GM21423 (cell line): ENCODE results near the gene TEX38.
"Not testable (repeated sequence)": the region's sequence is repeated elsewhere in the genome, so short reads cannot be mapped to it uniquely, and the experiment has no call there.

ENCODE experiments used
- ATAC-seq: cut with Tn5 transposase; IDR thresholded peaks from one replicate; pipeline ENCODE4 v1.9.1; 2021; ENCODE audit warnings: mild to moderate bottlenecking, moderate library complexity; ENCODE audit not compliant: unreplicated experiment

Gene TEX38

DNA sequence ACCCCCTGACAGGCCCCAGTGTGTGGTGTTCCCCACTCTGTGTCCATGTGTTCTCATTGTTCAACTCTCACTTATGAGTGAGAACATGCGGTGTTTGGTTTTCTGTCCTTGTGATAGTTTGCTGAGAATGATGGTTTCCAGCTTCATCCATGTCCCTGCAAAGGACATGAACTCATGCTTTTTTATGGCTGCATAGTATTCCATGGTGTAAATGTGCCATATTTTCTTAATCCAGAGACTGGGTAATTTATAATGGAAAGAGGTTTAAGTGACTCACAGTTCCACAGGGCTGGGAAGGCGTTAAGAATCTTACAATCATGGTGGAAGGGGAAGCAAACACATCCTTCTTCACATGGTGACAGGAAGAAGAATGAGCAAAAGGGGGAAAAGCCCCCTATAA lies 17.0 kb upstream of the TEX38 start:
- ATAC-seq: not testable (repeated sequence)

DNA sequence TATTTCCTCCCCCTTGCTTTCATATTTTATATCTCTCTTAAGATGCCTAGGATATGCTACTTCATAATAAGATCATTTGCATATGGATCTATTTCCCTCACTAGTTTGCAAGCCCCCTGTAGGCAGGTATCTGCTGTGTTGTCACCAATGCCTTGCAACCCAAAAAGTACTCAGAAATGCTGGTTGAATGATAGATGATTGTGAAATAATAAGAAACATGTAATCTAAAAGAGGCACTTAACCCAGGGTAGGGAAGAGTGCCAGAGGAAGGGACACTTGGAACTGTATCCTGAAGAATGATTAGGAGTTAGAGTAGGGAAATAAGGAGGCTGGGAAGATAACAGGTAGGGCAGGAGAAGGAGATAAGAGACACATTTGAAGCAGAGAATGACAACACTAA lies 15.8 kb upstream of the TEX38 start:
- ATAC-seq: no peak

DNA sequence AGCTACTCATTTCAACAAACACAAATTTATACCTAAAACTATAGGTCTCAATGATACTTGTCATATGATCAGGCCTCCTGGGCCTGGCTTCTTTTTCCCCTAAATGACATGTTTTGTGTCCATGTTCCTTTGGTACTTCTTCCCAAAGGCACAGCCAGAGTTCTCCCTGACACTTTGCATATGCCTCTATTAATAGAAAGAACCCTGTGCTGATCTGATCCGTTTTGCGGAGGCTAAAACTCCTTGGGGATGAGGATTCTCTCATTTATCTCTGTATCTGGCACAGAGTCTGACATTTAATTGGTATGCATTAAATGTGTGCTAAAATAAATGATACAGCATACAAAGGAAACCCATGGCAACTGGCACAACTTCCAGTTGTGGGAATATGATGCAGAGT lies 15.0 kb upstream of the TEX38 start:
- ATAC-seq: no peak

DNA sequence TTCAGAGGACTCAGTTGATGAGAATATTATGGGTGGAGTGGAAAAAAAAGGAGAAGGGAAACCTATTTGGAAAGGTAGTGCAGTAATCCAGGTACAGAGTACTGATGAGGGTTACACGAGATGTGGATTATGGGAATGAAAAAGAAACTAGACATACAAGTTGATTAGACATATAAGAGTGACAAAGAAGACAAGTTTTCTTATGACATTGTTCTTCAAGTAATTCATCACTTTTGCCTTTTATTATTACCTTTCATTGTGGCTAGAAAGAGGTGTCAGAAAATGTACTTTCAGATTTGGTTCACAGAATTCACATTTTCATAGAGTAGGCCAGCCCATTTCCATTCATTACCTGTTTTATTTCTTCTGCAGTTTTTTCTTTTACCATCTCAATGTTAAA lies 13.9 kb upstream of the TEX38 start:
- no peak for ATAC-seq

DNA sequence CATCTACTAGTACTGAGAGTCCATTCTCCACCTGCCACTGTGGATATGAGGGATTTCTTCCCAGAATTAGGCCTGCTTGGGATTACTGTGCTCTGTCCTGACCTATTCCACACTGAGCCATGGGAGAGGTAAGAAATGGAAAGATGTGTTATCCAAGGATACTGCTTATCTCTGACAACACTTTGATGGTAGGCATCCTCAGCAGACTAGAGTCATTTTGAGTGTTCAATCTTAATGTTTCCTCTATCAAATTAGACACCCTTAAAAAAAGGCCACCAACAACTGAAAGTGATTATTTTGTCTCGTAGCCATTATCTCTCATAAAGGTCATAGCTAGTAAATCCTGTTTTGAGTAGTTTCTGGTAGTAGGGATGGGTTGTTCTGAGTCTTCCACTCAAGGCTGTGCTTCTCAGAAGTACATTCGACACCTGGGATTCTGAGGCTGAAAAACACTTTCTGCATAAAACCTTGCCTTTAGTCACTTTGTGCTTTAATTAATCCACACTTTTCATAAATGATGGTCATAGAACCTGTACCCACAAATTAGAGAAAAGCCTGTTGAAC lies 12.3 kb upstream of the TEX38 start:
- no peak for ATAC-seq

DNA sequence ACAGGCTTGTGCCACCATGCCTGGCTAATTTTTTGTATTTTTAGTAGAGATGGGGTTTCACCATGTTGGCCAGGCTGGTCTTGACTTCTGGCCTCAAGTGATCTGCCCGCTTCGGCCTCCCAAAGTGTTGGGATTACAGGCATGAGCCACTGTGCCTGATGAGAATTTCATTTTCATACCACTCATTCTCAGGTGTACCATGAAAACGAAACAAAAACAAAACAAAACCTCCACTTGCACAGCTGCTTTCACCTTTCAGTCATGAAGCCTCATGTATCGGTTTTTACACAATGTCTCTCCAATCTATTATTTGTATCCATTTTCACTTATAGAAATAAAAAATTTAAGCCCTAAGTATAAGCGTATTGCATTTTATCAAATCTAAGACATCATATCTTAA lies 11.5 kb upstream of the TEX38 start:
- ATAC-seq: peak; percentile 90

DNA sequence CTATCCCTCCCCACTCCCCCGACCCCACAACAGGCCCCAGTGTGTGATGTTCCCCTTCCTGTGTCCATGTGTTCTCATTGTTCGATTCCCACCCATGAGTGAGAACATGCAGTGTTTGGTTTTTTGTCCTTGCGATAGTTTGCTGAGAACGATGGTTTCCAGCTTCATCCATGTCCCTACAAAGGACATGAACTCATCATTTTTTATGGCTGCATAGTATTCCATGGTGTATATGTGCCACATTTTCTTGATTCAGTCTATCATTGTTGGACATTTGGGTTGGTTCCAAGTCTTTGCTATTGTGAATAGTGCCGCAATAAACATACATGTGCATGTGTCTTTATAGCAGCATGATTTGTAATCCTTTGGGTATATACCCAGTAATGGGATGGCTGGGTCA lies 8.7 kb upstream of the TEX38 start:
- ATAC-seq: not testable (repeated sequence)

DNA sequence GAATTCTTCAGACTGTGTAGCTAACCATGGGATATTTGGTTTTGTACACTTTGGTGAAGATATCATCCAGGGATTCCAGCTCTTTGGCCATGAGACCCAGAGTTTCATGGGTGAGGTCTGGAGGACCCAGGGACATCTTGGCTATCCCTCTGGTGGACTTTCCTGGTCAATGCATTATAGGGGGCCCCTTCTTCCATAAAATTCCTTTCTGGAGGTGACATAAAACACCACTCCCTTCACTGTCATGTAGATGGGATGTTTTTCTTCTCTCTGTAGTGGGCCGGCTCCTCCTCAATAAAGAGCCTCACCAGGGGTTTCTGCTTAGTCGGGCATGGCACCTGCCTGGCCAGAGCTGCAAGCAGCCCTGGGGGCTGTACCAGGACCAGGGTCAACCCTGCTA lies 5.7 kb upstream of the TEX38 start:
- ATAC-seq: no peak

DNA sequence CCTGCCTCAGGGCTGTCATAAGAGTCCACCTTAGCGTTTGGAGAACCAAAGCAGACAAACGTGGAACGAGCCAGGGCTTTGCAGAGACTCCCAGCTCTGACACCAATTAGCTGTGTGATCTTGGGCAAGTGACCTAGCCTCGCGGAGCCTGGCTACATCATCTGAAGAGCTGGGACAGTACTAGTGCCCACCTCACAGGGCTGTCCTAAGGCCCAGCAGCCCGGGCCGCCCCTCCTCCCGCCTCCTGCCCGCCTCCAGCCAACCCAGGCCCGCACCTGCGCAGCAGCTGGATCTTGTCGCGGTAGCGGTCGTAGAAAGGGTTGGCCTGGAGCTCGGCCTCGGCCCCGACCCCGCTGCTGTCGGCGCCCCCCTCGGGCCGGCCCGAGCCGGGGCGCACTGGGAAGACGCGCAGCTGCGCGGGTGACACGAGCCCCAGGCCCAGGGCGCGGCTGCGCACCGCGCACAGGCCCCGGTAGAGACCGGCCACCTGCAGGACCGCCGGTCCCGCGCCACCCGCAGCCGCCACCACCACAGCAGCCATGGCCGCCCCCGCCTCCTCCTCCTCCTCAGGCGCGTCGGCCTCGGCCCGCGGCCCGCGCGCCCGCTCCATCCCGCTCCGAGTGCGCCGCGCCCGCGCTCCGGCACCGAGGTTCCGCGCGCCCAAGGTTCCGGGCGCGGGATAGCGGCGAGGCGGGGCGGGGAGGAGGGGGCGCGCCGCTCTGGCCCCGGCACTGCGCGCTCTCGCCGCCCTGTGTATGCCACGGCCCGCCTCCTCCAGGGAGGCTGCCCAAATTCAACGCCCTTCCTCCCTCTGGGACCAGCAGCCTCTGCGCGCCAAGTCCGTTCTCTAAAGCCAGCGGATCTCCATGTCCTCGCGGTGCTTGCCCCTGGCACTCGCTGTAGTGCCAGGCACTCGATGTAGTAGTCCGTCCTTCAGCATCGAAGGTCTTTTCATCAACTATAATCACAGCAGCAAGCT lies 3.6 kb upstream of the TEX38 start, which contains the start of gene ATPAF1:
TSS of gene ATPAF1 (minus strand) at position 583 of the 979 bp plus-strand sequence. CDS start at position 541, 42 bp downstream.
- peak; percentile 76 for ATAC-seq

DNA sequence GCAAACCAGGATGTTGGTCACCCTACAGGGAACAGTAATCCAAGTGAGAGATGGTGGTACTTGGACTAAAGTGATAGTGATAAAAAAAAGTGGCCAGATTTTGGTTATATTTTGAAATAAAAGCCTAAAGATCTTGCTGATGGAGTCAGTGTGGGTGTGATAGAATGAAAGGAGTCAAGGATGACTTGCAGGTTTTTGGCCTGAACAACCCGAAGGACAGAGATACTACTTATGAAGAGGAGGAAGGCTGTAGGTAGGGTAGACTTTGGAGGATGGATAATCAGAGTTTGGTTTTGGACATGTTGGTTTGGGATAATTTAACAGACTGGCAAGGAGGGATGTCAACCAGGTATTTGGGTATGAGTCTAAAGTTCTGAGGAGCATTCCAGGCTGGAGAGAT lies 1.5 kb upstream of the TEX38 start:
- ATAC-seq: no peak

DNA sequence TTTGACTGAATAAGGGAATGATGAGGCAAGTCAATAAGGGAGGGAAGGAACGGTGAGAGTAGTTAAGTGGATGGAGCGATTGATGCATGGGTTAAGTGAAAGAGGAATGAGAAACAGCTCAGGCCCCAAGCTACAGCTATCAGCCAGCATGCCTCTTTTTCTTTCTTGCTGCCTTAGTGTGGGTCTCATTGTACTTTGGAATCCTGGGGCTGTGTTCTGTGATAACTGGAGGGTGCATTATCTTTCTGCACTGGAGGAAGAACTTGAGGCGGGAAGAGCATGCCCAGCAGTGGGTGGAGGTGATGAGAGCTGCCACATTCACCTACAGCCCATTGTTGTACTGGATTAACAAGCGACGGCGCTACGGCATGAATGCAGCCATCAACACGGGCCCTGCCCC lies 1.0 kb downstream of the TEX38 start:
- ATAC-seq: no peak

DNA sequence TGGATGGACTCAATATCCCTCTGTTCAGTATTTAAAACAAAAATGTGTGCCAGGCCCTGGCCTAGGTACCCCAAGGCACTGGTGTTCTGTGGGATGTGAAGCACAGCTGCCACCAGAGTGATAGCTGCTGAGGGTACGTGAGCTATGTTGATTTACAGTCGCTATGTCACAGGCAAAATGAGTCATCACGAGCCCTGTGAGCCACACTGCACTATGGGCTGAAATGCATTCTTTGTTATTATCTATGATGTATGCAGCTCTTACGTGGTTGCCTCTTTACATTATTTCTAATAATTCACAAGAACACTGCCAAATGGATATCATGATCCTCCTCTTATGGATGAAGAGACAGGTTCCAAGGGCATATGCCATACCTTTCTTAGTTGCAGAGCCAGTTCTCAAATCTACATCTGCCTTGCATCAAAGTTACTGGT lies 2.1 kb downstream of the TEX38 start:
- ATAC-seq: no peak

DNA sequence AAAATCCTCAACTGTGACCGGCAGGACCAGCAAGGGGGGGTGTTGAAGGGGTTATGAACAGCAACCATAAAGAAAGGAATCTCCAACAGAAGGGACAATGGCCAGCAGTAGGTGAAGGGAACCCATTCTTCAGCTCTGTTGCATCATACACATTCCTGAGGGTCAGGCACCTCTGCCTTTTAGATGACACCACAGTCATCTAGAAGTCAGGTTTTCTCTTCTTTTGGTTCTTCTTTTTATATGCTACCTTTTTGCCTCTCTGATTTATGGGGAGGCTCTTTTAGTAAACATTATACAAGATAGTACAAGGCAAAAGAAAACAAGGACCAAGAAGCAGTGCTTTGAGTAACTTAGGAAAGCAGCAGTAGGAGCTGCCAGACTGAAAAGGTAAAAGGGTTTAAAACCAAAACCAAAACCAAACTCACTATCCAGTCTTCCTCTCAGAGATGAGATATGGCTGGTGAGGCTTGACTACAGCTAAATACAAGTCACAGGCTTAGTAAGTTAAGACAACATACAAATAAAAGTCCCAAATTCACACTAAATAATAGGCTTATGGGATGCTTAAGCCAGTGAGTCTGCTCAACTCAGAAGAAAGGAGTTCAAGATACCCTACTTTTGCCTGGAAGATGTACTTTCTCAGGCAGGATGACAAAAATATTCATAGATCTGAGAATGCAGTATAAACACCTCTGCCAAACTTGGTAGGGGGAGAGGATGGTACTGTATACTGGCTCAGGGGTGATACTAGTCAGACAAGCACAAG lies 4.1 kb downstream of the TEX38 start:
- ATAC-seq: peak; percentile 77

DNA sequence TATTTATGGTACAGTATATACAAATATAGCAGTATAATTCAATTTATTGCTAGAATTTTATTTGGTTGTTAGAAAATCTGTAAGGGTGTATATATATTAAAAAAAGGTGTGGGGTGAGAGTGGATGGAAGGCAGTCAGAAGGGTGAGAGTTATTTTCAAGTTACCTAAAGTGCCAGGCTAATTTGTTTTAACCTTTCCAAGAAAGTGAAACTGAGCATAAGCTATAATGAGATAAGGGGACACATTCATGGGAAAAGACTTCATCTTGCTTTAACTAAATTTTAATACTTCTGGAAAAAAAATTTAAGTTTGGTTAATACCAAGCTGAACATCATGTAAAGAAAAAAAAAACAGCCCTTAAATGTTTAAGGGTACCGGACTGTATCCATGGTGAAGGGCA lies 4.9 kb downstream of the TEX38 start:
- ATAC-seq: no peak

DNA sequence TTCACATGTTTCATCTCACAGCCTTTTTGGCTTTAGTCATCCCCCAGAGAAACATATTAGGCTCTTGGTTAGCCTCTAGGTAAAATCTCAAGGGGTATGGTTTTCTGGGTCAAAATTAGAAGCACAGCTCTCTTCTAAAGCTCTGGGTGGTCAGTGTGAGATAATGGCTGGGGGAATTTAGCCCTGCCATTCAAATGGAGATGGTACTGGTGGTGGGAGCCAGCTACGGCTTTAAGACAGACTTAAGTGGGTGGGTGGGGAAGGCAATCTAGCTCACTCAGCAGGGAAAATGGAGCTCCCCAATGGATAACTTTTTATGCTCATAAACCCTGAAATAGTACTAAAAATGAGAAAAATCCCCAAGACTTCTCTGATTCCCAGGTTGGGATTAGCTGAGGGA lies 5.7 kb downstream of the TEX38 start:
- ATAC-seq: no peak

DNA sequence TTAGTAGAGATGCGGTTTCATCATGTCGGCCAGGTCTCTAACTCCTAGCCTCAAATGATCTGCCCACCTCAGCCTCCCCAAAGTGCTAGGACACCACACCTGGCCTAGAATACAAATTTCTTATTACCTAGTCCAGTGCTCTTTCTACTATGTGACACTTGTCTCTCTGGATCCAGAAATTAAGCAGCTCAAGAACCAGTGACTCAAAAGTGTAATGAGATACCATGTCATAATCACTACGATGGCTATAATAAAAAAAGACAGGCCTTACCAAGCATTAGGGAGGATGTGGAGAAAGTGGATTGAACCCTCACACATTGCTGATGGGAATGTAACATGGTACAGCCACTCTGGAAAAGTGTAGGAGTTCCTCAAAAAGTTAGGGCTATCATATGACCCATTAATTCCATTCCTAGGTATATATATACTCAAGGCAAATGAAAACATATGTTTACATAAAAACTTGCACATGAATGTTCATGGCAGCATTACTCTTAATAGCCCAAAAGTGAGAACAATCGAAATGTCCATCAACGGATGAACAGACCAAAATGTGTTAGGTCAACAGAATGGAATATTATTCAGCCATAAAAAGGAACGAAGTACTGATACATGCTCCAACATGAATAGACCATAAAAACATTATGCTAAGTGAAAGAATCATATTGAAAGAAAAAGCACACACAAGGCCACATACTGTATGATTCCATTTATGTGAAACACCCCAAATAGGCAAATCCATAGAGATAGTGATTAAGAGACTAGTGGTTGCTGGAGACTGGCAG lies 8.3 kb downstream of the TEX38 start:
- ATAC-seq: no peak

DNA sequence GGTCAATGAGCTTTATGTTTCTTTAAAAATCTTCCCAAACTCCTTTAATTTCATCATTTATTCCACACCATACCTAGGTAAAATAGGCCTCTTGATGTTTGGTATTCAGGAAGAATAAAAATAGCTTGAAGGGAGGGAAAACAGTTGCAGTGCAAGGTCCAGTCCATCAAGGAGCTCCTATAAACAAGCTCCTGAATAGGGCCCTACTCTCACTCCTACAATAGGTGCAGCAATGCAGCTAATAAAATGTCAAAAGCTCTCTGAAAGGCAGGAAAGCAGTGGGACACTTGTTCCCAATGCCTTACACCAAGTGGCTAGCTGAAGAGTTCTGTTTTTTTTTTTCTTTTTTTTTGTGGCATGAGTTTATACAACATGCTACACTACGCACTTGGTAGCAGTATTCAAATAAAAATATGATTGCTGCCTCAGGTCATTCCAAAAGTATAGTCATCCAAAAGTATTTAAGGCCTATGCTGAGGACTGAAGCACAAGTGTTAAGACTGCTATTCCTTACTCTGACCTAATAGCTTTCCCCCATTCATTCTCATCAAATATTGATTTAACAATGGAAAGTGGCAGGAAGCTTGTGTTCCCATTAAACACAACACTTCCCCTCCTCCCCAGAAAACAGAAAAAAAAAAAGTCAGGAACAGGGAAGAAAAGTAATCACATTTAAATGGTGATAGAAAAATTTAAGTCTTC lies 9.8 kb downstream of the TEX38 start:
- no peak for ATAC-seq

DNA sequence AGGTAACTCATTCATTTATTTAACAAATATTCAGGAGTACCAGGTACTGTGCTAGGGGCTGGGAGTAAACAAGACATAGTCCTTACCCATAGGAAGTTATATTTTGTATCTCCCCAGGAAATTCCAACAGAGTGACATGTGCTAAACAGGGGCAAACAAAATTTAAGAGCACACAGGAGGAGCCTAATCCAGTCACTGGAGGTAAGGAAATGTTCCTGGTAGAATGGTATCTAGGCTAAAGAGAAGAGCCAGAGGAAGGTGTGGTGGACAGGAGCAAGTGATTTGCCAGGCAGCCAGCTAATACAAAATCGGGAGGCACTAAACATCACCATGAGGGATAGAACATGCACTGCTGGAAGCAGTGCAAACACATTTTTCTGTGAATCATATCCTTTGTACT lies 10.4 kb downstream of the TEX38 start:
- ATAC-seq: no peak

DNA sequence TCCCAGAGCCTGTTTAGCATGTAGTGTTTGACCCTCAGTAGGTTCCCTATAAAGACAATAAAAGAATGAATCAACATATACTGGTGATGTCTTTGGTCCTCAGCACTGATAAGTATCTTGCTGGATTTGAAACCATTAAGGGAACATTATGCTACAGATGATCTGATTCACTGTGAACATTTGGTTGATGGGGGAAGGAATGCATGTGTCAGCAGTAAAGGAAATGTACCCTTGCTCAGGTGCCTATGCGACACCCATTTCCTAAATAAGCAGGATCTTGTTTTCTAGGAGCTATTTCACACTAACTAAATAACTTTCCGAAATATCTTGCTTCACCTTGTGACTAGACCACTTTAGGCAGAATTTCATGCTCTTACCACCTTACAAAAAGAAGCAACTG lies 13.0 kb downstream of the TEX38 start:
- ATAC-seq: no peak

DNA sequence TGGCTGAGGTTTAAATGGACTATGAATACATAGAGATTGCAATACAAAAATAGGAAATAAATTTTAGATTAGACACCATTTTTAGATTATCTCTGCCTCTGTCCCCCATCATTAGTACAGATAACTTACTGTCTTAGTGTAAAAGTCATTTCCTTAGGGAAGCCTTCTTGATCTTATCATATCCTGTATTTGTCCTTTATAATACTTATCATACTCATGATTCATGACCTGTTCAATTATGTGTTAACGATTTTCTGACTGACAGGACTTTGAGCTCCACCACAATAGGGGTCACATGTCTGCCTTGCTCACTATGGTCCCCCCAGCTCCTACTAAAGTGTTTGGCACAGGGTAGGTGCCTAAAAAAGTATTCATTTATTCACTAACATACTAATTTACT lies 14.6 kb downstream of the TEX38 start:
- no peak for ATAC-seq
